Muscle layer of duodenum (tissue), 2 donors: ENCODE data around the gene ERICH6B.

Source experiments
- H3K27ac ChIP-seq: one replicate; pipeline ENCODE4 v1.7.0; 2013; ENCODE audit warnings: mild to moderate bottlenecking, low read length
- H3K27me3 ChIP-seq: one replicate; pipeline ENCODE4 v1.7.0; 2013; ENCODE audit warnings: low read depth, mild to moderate bottlenecking, control low read depth, low read length
- H3K36me3 ChIP-seq, 2 donors: one replicate each; pipeline ENCODE4 v1.7.0; 2013; ENCODE audit warnings: low read length in 2 of 2, control low read depth in 1 of 2, mild to moderate bottlenecking in 1 of 2; ENCODE audit not compliant: insufficient read depth in 2 of 2, control insufficient read depth in 1 of 2
- H3K4me1 ChIP-seq, 2 donors: one replicate each; pipeline ENCODE4 v1.7.0; 2013; ENCODE audit warnings: low read length in 2 of 2, mild to moderate bottlenecking in 2 of 2, control low read depth in 1 of 2, moderate library complexity in 1 of 2; ENCODE audit not compliant: insufficient read depth in 2 of 2, control insufficient read depth in 1 of 2
- H3K4me3 ChIP-seq, 2 donors: one replicate each; pipeline ENCODE4 v1.7.0; 2013; ENCODE audit warnings: low read length in 2 of 2, low read depth in 1 of 2, mild to moderate bottlenecking in 1 of 2
- H3K9me3 ChIP-seq, 2 donors: one replicate each; pipeline ENCODE4 v1.7.0; 2013; ENCODE audit warnings: low read length in 2 of 2, control low read depth in 1 of 2, mild to moderate bottlenecking in 1 of 2; ENCODE audit not compliant: control insufficient read depth in 1 of 2
- donor health status: healthy.

ERICH6B gene

DNA sequence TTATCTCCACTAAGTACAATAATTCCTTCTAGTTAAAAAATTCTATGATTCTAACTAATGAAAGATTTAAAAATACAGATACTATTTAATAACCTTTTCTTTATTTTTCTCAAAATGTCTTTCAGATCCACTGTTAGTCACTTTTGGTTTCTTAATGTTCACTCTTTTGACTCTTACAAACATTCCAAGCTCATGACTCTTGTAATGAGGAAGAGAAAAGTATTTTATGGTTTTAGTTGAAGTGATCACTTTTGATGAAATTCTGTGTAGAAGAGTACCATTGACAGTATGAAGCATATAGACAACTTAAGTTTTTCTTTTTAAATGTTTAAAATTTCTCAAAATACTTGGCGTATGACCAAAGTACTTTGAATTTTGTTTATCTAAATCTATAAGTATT lies 123.0 kb downstream of the ERICH6B start:
- Histone ChIP-seq H3K4me3 (no peak overlapping the region), H3K4me1 (no peaks in the 10 kb centered on the region), H3K27ac (no peak overlapping the region), H3K36me3 (peaks cover 21 to 41% of the 10 kb centered on the region in 2 donors), H3K9me3 (no peaks in the 10 kb centered on the region), H3K27me3 (no peaks in the 10 kb centered on the region)
